Activated T-helper 2 cell treated with anti-CD3 and anti-CD28 coated beads, Interferon-gamma antibody, Interleukin-2, Interleukin-4, amounts not matched to agents 10 μg/mL and 5 μg/mL and 100 μg/mL, durations not matched to agents 14 hours and 24 hours and 36 hours (primary cell): Measurements from ENCODE around the gene TFRC. TPM values are rescaled to one million over a fixed set of nuclear protein-coding genes. Genes with fewer than 3 reads are reported as not detected.
"Not testable (repeated sequence)": the region's sequence is repeated elsewhere in the genome, so short reads cannot be mapped to it uniquely, and the experiment has no call there.

Source experiments
- DNase-seq: peaks from one replicate; pipeline ENCODE4 v3.0.0; 2021; ENCODE audit warnings: low spot score
- H3K27ac Mint-ChIP-seq: one replicate; pipeline ENCODE4 v1.8.0; 2021; ENCODE audit warnings: mixed read lengths
- H3K27me3 Mint-ChIP-seq: one replicate; pipeline ENCODE4 v1.8.0; 2021; ENCODE audit warnings: low read depth, mixed read lengths
- H3K36me3 Mint-ChIP-seq: one replicate; pipeline ENCODE4 v1.8.0; 2021; ENCODE audit warnings: low read depth, mixed read lengths
- H3K4me1 Mint-ChIP-seq: one replicate; pipeline ENCODE4 v1.8.0; 2021; ENCODE audit warnings: low read depth, mixed read lengths
- H3K4me3 Mint-ChIP-seq: one replicate; pipeline ENCODE4 v1.8.0; 2021; ENCODE audit warnings: low read depth, mild to moderate bottlenecking, moderate library complexity, mixed read lengths
- H3K9me3 Mint-ChIP-seq: one replicate; pipeline ENCODE4 v1.8.0; 2021; ENCODE audit warnings: mixed read lengths
- intact Hi-C: fragments of 100-400 bp; cut with micrococcal nuclease; formaldehyde crosslinking; loops from one replicate; pipeline ENCODE4 v1.15.1; 2023
- total RNA-seq: library from RNA; stranded (reverse); gene quantifications from 2 replicates; pipeline ENCODE4 v1.2.3, GENCODE V29; 2022

The TFRC gene
- total RNA-seq, 1 donor from 2014 or later = 644 TPM

- H3K27me3 Mint-ChIP-seq, H3K36me3 Mint-ChIP-seq, intact Hi-C loops, DNase-seq, H3K4me3 Mint-ChIP-seq, H3K9me3 Mint-ChIP-seq, H3K27ac Mint-ChIP-seq: not testable (repeated sequence)
- peaks cover 13% of the 10 kb centered on the region for H3K4me1 Mint-ChIP-seq
Measured at GRCh38 chr3:196022499-196022878, 59.4 kb downstream of the TFRC start.

- Mint-ChIP-seq H3K27me3 (peaks cover 3% of the 10 kb centered on the region), H3K4me1 (peaks cover 12% of the 10 kb centered on the region), H3K9me3 (no peaks in the 10 kb centered on the region), H3K27ac (no peak overlapping the region), H3K4me3 (no peak overlapping the region), H3K36me3 (no peaks in the 10 kb centered on the region)
- intact Hi-C loops = no loop called here
- DNase-seq = no peak
Measured at GRCh38 chr3:196020373-196020772, 61.5 kb downstream of the TFRC start.

- H3K27me3 Mint-ChIP-seq, H3K27ac Mint-ChIP-seq, H3K36me3 Mint-ChIP-seq, H3K9me3 Mint-ChIP-seq, DNase-seq, intact Hi-C loops, H3K4me3 Mint-ChIP-seq: not testable (repeated sequence)
- peaks cover 12% of the 10 kb centered on the region for H3K4me1 Mint-ChIP-seq
Measured at GRCh38 chr3:196019576-196019975, 62.3 kb downstream of the TFRC start.

GRCh38 chr3:196018159-196018558, 63.7 kb downstream of the TFRC start:
- H3K27ac Mint-ChIP-seq, H3K27me3 Mint-ChIP-seq, H3K4me3 Mint-ChIP-seq, H3K9me3 Mint-ChIP-seq, intact Hi-C loops, DNase-seq, H3K36me3 Mint-ChIP-seq: not testable (repeated sequence)
- H3K4me1 Mint-ChIP-seq = peaks cover 12% of the 10 kb centered on the region

GRCh38 chr3:196016485-196016884, 65.4 kb downstream of the TFRC start:
- Mint-ChIP-seq H3K36me3 (no peaks in the 10 kb centered on the region), H3K4me3 (no peak overlapping the region), H3K4me1 (peaks cover 9% of the 10 kb centered on the region), H3K27ac (peak overlapping the region; percentile 21), H3K27me3 (peaks cover 5% of the 10 kb centered on the region), H3K9me3 (no peaks in the 10 kb centered on the region)
- no peak for DNase-seq
- intact Hi-C loops = no loop called here

- DNase-seq = no peak
- Mint-ChIP-seq H3K36me3 (no peaks in the 10 kb centered on the region), H3K4me1 (peaks cover 9% of the 10 kb centered on the region), H3K27me3 (peaks cover 8% of the 10 kb centered on the region), H3K4me3 (no peak overlapping the region), H3K27ac (no peak overlapping the region), H3K9me3 (no peaks in the 10 kb centered on the region)
- intact Hi-C loops = no loop called here
Measured at GRCh38 chr3:196016059-196016458, 65.8 kb downstream of the TFRC start.

- H3K4me3 Mint-ChIP-seq = no peak overlapping the region
- H3K9me3 Mint-ChIP-seq = no peaks in the 10 kb centered on the region
- no peak for DNase-seq
- intact Hi-C loops = no loop called here
- H3K36me3 Mint-ChIP-seq = no peaks in the 10 kb centered on the region
- peaks cover 4% of the 10 kb centered on the region for H3K4me1 Mint-ChIP-seq
- peaks cover 20% of the 10 kb centered on the region for H3K27me3 Mint-ChIP-seq
- no peak overlapping the region for H3K27ac Mint-ChIP-seq
Measured at GRCh38 chr3:196013587-196014487, 68.1 kb downstream of the TFRC start.

- Mint-ChIP-seq H3K9me3 (no peaks in the 10 kb centered on the region), H3K27ac (no peak overlapping the region), H3K27me3 (peaks cover 20% of the 10 kb centered on the region), H3K36me3 (no peaks in the 10 kb centered on the region), H3K4me3 (no peak overlapping the region), H3K4me1 (peaks cover 4% of the 10 kb centered on the region)
- intact Hi-C loops = no loop called here
- no peak for DNase-seq
Measured at GRCh38 chr3:196012941-196013476, 68.9 kb downstream of the TFRC start.

- H3K9me3 Mint-ChIP-seq = no peaks in the 10 kb centered on the region
- H3K27ac Mint-ChIP-seq = no peak overlapping the region
- intact Hi-C loops = no loop called here
- no peaks in the 10 kb centered on the region for H3K36me3 Mint-ChIP-seq
- H3K27me3 Mint-ChIP-seq = peaks cover 20% of the 10 kb centered on the region
- no peak for DNase-seq
- H3K4me1 Mint-ChIP-seq = peaks cover 4% of the 10 kb centered on the region
- H3K4me3 Mint-ChIP-seq = no peak overlapping the region
Measured at GRCh38 chr3:196012481-196012880, 69.4 kb downstream of the TFRC start.

- H3K9me3 Mint-ChIP-seq = no peaks in the 10 kb centered on the region
- no peak for DNase-seq
- no peaks in the 10 kb centered on the region for H3K4me1 Mint-ChIP-seq
- H3K27ac Mint-ChIP-seq = no peak overlapping the region
- intact Hi-C loops = no loop called here
- H3K4me3 Mint-ChIP-seq = no peak overlapping the region
- no peaks in the 10 kb centered on the region for H3K36me3 Mint-ChIP-seq
- H3K27me3 Mint-ChIP-seq = peaks cover 20% of the 10 kb centered on the region
Measured at GRCh38 chr3:196009456-196009855, 72.4 kb downstream of the TFRC start.

- intact Hi-C loops = no loop called here
- H3K4me3 Mint-ChIP-seq = no peak overlapping the region
- H3K27me3 Mint-ChIP-seq = peaks cover 20% of the 10 kb centered on the region
Measured at GRCh38 chr3:196008929-196009328, 73.0 kb downstream of the TFRC start.

GRCh38 chr3:196008387-196008786, 73.5 kb downstream of the TFRC start:
- H3K27ac Mint-ChIP-seq = no peak overlapping the region
- no peaks in the 10 kb centered on the region for H3K36me3 Mint-ChIP-seq
- peaks cover 20% of the 10 kb centered on the region for H3K27me3 Mint-ChIP-seq
- H3K4me1 Mint-ChIP-seq = no peaks in the 10 kb centered on the region
- H3K9me3 Mint-ChIP-seq = no peaks in the 10 kb centered on the region
- no peak for DNase-seq
- intact Hi-C loops = no loop called here
- no peak overlapping the region for H3K4me3 Mint-ChIP-seq

More at GRCh38 chr3:196008929-196009328, 73.0 kb downstream of the TFRC start:
- no peaks in the 10 kb centered on the region for H3K36me3 Mint-ChIP-seq
- no peak overlapping the region for H3K27ac Mint-ChIP-seq
- no peaks in the 10 kb centered on the region for H3K4me1 Mint-ChIP-seq
- H3K9me3 Mint-ChIP-seq = no peaks in the 10 kb centered on the region
- DNase-seq = no peak

- no peak for DNase-seq
- intact Hi-C loops = no loop called here
- Mint-ChIP-seq H3K9me3 (no peaks in the 10 kb centered on the region), H3K27me3 (peaks cover 20% of the 10 kb centered on the region), H3K4me3 (no peak overlapping the region), H3K36me3 (no peaks in the 10 kb centered on the region), H3K27ac (no peak overlapping the region), H3K4me1 (no peaks in the 10 kb centered on the region)
Measured at GRCh38 chr3:196007744-196008335, 74.0 kb downstream of the TFRC start.
